DND-41 (cell line): ENCODE measurements around the gene RGPD4.

ENCODE experiments used
- CTCF ChIP-seq: IDR thresholded peaks from 2 replicates; pipeline ENCODE4 v1.5.1; 2012; ENCODE audit warnings: borderline replicate concordance, low read length, moderate library complexity, mild to moderate bottlenecking; ENCODE audit not compliant: poor library complexity, severe bottlenecking; ENCODE audit errors: extremely low read depth
- EZH2 ChIP-seq: IDR thresholded peaks from 3 replicates; pipeline ENCODE4 v1.6.1; 2012; ENCODE audit warnings: borderline replicate concordance, low read depth, mild to moderate bottlenecking, moderate library complexity, low read length, inconsistent platforms; ENCODE audit not compliant: severe bottlenecking

DNA sequence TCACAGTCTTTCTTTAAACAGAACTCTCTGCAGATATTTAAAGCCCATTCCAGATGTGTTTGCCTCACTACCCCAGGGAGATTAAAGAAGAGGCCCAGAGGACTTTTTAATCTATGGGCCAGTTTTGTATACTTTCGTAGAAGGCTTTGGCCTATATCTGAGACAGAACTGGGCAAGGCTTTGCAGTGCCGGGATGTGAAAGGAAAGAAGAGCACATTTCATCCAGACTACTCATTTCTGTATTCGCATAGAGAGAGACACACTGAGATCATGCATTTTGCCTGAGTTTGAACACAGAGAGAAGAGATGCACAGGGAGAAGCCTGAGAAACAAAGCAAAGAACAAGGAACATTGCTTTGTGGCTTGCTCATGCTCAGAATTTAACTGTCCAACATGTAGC lies 104.7 kb downstream of the RGPD4 start:
- TF ChIP-seq CTCF (no peak), EZH2 (no peak)
